LNCaP clone FGC (cell line): Measurements from ENCODE around the gene ABHD15.

ENCODE experiments used
- DNase-seq: peaks from one replicate; pipeline ENCODE4 v3.0.0-alpha.2; 2011; ENCODE audit warnings: low read depth
- H3K4me3 ChIP-seq: 2 replicates; pipeline ENCODE4 v1.5.1; 2011; ENCODE audit warnings: mild to moderate bottlenecking, low read depth, low read length, control low read depth
- TF ChIP-seq, protein P1 (sequence below): IDR thresholded peaks from 2 replicates; pipeline ENCODE4 v1.5.1; 2012; ENCODE audit warnings: mild to moderate bottlenecking; ENCODE audit not compliant: control insufficient read depth, insufficient read depth; ENCODE audit errors: extremely low read depth

The ABHD15 gene

DNA sequence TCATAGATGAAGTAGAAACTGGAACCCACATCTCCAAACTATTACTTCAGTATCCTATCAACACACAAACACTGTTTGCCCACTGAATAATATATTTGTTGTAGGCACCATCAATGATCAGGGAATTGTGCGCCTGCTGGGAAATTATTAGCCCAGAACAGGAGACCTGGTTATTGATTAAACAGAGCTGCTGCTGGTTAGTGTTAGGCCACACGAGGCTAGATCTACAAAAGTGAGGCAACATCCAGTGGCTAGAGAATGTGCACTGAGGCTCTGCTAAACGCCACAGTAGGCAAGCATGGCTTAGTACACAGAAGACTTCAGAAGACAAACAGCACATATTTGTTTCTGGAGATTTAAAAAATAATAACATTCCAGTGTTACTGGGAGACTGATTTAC, 11.0 kb downstream of the ABHD15 start:
- no peak overlapping the region for H3K4me3 ChIP-seq
- no peak for DNase-seq
- TF ChIP-seq, protein P1, sequence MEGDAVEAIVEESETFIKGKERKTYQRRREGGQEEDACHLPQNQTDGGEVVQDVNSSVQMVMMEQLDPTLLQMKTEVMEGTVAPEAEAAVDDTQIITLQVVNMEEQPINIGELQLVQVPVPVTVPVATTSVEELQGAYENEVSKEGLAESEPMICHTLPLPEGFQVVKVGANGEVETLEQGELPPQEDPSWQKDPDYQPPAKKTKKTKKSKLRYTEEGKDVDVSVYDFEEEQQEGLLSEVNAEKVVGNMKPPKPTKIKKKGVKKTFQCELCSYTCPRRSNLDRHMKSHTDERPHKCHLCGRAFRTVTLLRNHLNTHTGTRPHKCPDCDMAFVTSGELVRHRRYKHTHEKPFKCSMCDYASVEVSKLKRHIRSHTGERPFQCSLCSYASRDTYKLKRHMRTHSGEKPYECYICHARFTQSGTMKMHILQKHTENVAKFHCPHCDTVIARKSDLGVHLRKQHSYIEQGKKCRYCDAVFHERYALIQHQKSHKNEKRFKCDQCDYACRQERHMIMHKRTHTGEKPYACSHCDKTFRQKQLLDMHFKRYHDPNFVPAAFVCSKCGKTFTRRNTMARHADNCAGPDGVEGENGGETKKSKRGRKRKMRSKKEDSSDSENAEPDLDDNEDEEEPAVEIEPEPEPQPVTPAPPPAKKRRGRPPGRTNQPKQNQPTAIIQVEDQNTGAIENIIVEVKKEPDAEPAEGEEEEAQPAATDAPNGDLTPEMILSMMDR: no peak

DNA sequence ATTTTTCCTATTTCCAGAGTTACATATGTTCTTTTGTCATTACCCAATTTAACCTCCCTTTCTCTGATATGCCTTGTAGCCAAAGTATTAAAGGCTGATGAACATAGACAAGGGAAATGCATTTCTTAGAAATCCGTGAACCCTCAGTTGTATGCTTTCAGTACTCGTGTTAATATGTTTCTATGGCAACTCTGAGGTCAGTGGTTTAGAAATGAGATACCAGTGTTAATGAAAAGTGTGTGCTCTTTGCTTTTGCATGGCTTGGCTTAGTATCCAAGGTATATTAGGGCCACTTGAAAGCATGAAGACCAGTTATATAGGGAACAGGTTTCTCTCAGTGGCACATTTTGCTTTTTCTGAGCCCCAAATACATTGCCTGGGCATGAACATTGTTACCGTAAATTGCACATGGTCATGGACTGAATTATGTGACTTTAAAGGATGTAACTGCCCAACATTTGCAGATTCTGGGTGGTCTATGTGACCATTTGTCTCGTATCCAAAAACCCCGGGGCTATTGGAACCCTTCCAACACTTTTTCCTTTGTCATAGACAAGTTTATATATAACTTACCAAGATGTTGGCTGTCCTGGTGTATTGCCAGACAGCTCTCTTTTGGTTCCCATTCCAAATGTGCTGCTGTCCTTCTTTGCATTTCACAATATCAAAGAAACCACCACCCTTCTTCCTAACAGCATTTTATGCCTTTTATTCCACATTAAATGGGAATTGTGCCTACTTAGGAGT, 17.5 kb downstream of the ABHD15 start:
- H3K4me3 ChIP-seq: no peak overlapping the region
- DNase-seq: no peak
- TF ChIP-seq, protein P1: no peak

DNA sequence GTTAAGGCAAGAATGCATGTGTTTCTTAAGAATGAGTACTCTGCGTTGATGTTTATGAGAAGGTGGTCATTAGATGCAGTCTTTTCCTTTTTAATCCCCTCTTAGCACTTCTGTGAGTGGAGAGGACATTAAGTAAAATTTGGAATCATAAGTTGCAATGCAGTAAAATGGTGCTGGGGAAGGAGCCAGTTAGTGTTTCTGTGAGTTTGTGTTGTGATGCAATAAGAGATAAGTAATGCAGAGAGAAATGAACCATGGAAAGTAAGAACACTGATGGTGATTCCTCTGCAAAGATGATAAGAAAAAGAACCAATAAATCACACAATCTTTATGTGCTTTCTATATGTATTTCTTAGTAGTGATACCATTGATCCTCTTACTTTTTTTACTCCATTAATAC, 20.0 kb downstream of the ABHD15 start:
- no peak for DNase-seq
- no peak overlapping the region for H3K4me3 ChIP-seq
- TF ChIP-seq, protein P1: no peak

DNA sequence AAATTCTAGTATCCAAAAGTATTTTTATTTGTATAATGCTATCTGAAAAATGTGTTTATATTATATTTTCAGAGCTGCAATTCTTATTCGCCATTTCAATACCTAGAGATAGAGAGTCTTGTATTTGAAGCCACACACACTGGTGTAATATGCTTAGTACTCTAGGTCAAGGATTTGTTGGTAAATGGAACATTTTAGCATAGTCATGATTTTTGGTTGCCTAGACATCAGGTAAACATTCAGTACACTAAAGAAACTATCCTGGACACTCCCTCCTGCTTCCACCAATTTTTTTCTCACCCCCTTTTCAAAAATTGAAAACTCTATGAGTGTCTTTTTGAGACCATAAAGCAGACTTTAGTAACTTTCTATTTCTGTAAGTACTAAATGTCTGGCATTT, 20.8 kb downstream of the ABHD15 start:
- TF ChIP-seq, protein P1: no peak
- no peak for DNase-seq
- no peak overlapping the region for H3K4me3 ChIP-seq

DNA sequence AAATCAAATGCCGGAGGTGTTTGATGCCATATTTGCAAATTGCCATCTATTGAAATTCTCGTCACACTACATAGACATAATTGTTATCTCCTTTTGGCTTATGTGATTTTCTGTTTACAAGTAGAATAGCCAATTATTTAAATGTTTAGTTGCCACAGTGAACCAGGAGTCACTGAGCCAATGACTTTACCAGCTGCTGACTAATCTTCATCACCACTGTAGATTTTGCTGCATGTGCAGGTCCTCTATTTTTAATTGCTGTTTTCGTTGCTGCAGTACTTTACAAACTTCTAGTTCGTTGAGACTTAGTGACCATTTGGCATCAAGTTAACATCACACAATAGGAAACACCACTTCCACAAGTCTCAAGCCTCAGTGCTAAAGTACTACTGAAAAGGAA, 22.8 kb downstream of the ABHD15 start:
- no peak for DNase-seq
- H3K4me3 ChIP-seq: no peak overlapping the region
- TF ChIP-seq, protein P1: no peak

DNA sequence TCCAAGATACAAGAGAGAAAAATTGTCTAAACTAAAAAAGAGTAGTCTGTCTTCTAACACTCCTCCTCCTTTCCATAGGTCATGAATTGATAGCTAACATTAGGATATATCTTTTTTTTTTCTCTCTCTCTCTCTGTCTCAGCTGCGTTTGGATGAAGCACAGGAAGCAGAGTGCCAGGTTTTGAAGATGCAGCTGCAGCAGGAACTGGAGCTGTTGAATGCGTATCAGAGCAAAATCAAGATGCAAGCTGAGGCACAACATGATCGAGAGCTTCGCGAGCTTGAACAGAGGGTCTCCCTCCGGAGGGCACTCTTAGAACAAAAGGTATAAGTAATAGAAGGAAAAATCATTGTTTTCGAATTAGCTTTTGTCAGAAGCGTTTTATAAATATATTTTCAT, 32.9 kb downstream of the ABHD15 start:
- TF ChIP-seq, protein P1: no peak
- no peak for DNase-seq
- H3K4me3 ChIP-seq: no peak overlapping the region

DNA sequence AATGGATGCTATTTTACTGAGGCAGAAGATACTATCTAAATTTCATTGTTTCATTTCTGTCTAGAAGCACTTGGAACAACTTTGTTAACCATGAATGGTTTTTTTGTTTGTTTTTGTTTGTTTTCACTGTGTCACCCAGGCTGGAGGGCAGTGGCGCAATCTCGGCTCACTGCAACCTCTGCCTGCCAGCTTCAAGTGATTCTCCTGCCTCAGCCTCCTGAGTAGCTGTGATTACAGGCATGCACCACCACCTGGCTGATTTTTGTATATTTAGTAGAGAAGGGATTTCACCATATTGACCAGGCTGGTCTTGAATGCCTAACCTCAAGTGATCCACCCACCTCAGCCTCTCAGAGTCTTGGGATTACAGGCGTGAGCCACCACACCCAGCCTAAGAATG, 40.5 kb downstream of the ABHD15 start:
- TF ChIP-seq, protein P1: no peak
- no peak for DNase-seq

More for the DNA sequence above, 40.5 kb downstream of the ABHD15 start:
- no peak overlapping the region for H3K4me3 ChIP-seq
